Activated T-cell treated with anti-CD3 and anti-CD28 coated beads, Interleukin-2, amount 50 U/mL, for 24 hours (primary cell): ENCODE data around the gene CA6.
A peak's percentile ranks its signal among the peaks of the same experiment; 100 is the strongest.
"Not testable (repeated sequence)": the region's sequence is repeated elsewhere in the genome, so short reads cannot be mapped to it uniquely, and the experiment has no call there.

ENCODE experiments used
- DNase-seq: peaks from one replicate; pipeline ENCODE4 v3.0.0-alpha.2; 2020
- H3K27ac Mint-ChIP-seq: 2 replicates; pipeline ENCODE4 v1.8.0; 2020; ENCODE audit warnings: mild to moderate bottlenecking, mixed read lengths
- H3K27me3 Mint-ChIP-seq: 2 replicates; pipeline ENCODE4 v1.8.0; 2020; ENCODE audit warnings: mixed read lengths
- H3K36me3 Mint-ChIP-seq: 2 replicates; pipeline ENCODE4 v1.8.0; 2020; ENCODE audit warnings: low read depth, mixed read lengths
- H3K4me1 Mint-ChIP-seq: 2 replicates; pipeline ENCODE4 v1.8.0; 2020; ENCODE audit warnings: low read depth, mixed read lengths
- H3K4me3 Mint-ChIP-seq: 2 replicates; pipeline ENCODE4 v1.8.0; 2020; ENCODE audit warnings: mild to moderate bottlenecking, moderate library complexity, mixed read lengths
- H3K9me3 Mint-ChIP-seq: 2 replicates; pipeline ENCODE4 v1.8.0; 2020; ENCODE audit warnings: mixed read lengths

The CA6 gene

GRCh38 chr1:8993962-8994675, 48.5 kb downstream of the CA6 start:
- not testable (repeated sequence) for H3K27me3 Mint-ChIP-seq, H3K4me3 Mint-ChIP-seq, H3K9me3 Mint-ChIP-seq, H3K36me3 Mint-ChIP-seq, DNase-seq, H3K4me1 Mint-ChIP-seq, H3K27ac Mint-ChIP-seq

DNA sequence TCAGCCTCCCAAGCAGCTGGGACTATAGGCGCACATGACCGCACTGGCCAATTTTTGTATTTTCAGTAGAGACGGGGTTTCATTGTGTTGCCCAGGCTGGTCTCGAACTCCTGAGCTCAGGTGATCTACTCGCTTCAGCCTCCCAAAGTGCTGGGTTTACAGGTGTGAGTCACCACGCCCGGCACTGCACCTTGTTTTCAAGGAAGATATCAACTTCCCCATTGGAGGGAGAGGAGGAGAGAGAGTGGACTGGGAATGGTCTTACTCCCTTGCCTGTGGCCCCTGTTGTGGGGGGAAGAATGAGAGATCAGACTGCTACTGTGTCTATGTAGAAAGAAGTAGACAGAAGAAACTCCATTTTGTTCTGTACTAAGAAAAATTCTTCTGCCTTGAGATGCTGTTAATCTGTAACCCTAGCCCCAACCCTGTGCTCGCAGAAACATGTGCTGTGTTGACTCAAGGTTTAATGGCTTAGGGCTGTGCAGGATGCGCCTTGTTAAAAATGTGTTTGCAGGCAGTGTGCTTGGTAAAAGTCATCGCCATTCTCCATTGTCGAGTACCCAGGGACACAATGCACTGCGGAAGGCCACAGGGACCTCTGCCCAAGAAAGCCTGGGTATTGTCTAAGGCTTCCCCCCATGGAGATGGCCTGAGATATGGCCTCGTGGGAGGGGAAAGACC, 56.0 kb downstream of the CA6 start:
- not testable (repeated sequence) for H3K27ac Mint-ChIP-seq, H3K9me3 Mint-ChIP-seq, H3K27me3 Mint-ChIP-seq, H3K4me3 Mint-ChIP-seq, DNase-seq, H3K36me3 Mint-ChIP-seq
- H3K4me1 Mint-ChIP-seq: peaks cover 11% of the 10 kb centered on the region

DNA sequence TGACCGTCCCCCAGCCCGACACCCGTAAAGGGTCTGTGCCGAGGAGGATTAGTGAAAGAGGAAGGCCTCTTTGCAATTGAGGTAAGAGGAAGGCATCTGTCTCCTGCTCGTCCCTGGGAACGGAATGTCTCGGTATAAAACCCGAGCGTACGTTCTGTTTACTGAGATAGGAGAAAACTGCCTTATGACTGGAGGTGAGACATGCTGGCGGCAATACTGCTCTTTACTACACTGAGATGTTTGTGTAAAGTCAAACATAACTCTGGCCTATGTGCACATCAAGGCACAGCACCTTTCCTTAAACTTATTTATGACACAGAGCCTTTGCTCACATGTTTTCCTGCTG, 56.5 kb downstream of the CA6 start:
- not testable (repeated sequence) for H3K27me3 Mint-ChIP-seq, H3K4me3 Mint-ChIP-seq, H3K36me3 Mint-ChIP-seq, H3K27ac Mint-ChIP-seq, H3K9me3 Mint-ChIP-seq, DNase-seq
- peaks cover 11% of the 10 kb centered on the region for H3K4me1 Mint-ChIP-seq

GRCh38 chr1:9004031-9004699, 58.5 kb downstream of the CA6 start:
- Mint-ChIP-seq H3K36me3 (no peaks in the 10 kb centered on the region), H3K27ac (no peak overlapping the region), H3K27me3 (no peaks in the 10 kb centered on the region), H3K9me3 (no peaks in the 10 kb centered on the region), H3K4me3 (no peak overlapping the region), H3K4me1 (peaks cover 11% of the 10 kb centered on the region)
- DNase-seq: no peak

DNA sequence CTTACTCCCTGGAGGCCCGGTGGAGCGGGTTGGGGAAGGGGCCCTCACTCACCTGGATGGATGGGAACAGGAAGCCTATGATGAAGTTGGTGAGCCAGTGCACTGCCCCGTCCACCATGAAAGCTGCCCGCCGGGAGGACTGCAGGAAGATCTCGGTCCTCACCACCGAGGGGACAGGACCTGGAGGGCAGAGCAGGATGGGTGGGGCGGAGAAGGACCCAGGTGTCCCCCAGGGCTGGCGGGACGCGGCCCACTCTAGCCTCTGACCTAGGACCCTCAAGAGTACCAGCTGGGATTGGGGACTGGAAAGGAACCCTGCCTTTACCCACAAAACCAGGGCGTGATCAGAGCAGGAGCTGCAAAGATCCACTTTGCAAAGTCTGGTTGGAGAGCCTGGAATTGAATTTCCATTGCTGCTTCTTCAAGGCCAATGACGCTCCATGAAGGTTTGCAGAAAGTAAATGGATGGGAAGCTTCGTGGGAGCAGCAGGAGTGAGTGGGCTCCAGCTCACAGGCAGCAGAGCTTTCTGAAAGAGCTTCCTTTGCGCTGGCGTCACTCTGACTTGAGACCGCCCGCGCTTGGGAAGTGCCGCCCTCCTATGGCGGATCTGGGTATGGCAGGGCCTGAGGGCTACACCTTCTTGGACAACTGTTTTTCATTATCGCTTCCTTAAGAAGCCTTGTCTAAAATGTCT, 59.2 kb downstream of the CA6 start:
- Mint-ChIP-seq H3K36me3 (no peaks in the 10 kb centered on the region), H3K27me3 (no peaks in the 10 kb centered on the region), H3K4me3 (no peak overlapping the region), H3K4me1 (peaks cover 11% of the 10 kb centered on the region), H3K27ac (no peak overlapping the region), H3K9me3 (no peaks in the 10 kb centered on the region)
- peak; percentile 90 for DNase-seq

DNA sequence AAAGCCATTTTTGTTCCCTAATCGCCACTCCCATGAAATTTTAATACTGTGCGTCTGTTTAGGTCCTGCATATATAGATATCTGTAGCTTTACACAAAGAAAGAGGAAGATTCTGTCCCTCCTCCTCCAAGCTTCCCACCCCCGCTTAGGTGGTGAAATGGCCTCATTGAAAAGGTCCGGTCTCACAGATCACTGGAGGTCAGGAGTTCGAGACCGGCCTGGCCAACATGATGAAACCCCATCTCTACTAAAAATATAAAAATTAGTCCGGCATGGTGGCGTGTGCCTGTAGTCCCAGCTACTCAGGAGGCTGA, 59.7 kb downstream of the CA6 start:
- Mint-ChIP-seq H3K27me3 (no peaks in the 10 kb centered on the region), H3K4me1 (peaks cover 11% of the 10 kb centered on the region), H3K27ac (no peak overlapping the region)

GRCh38 chr1:9006956-9007615, 61.4 kb downstream of the CA6 start:
- Mint-ChIP-seq H3K36me3 (no peaks in the 10 kb centered on the region), H3K4me3 (no peak overlapping the region), H3K4me1 (peaks cover 11% of the 10 kb centered on the region), H3K27ac (no peak overlapping the region), H3K27me3 (no peaks in the 10 kb centered on the region), H3K9me3 (no peaks in the 10 kb centered on the region)
- DNase-seq: no peak

More for the DNA sequence above, 59.7 kb downstream of the CA6 start:
- no peak overlapping the region for H3K4me3 Mint-ChIP-seq
- H3K36me3 Mint-ChIP-seq: no peaks in the 10 kb centered on the region
- no peaks in the 10 kb centered on the region for H3K9me3 Mint-ChIP-seq
- no peak for DNase-seq

DNA sequence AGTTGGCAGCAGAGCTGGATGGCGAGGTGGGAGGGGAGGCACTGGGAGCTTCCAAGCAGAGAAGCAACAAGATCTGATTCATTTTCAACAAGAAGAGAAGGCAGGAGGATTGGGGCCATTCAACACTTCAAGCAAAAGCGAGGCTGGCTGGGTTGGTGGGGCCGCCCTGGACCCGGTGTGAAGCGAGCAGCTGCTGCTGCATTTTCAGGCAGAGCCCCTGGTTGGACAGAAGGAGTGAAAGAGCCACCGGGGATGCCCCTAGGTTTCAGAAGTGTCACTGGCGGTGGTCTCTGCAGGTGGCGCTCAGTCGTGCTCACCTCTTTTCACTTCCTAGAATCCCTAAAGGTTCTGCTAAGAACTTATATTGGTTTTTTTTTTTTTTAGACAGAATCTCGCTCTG, 62.6 kb downstream of the CA6 start:
- Mint-ChIP-seq H3K9me3 (no peaks in the 10 kb centered on the region), H3K27ac (no peak overlapping the region), H3K27me3 (peaks cover 3% of the 10 kb centered on the region), H3K4me1 (peaks cover 11% of the 10 kb centered on the region), H3K4me3 (no peak overlapping the region), H3K36me3 (no peaks in the 10 kb centered on the region)
- no peak for DNase-seq

DNA sequence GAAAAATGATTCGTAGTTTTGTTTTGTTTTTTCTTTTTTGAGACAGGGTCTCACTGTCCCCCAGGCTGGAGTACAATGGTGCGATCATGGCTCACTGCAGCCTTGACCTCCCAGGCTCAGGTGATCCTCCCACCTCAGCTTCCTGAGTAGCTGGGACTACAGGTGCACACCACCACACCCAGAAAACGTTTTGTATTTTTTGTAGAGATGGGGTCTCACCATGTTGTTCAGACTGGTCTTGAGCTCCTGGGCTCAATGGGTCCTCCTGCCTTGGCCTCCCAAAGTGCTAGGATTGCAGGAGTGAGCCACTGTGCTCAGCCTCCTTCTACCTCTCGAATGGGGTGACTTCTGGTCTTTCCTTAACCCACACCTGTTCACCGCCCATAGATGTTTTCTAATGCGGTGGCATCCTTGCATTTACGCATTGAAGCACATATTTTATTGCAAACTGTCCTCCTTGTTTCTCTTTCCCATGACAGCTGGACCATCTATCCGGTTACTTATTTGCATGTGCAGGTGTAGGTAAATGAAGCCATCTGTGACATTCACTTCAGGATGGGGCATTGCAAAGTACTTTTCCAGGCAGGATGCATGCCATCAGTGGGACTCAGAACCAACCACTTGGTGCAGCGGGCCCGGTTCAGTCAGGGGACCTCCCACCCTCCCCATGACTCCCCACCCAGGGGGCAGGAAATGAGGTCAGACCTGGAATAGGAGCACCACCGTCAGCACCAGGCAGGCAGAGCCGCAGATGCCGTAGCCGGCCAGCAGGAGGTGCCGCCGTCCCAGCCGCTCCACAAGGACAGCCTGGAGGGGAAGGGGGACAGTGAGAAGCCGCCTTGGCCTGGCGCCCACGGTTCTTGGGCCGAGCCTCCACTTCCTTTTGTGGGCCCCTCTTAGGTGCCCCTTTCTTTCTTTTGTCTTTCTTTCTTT, 64.0 kb downstream of the CA6 start:
- Mint-ChIP-seq H3K36me3 (no peaks in the 10 kb centered on the region), H3K27me3 (peaks cover 3% of the 10 kb centered on the region), H3K4me3 (no peak overlapping the region), H3K4me1 (peaks cover 6% of the 10 kb centered on the region), H3K9me3 (no peaks in the 10 kb centered on the region), H3K27ac (no peak overlapping the region)
- DNase-seq: peak; percentile 49

GRCh38 chr1:9010781-9011323, 65.2 kb downstream of the CA6 start:
- Mint-ChIP-seq H3K9me3 (no peaks in the 10 kb centered on the region), H3K27me3 (peaks cover 3% of the 10 kb centered on the region), H3K27ac (no peak overlapping the region), H3K4me1 (no peaks in the 10 kb centered on the region), H3K36me3 (no peaks in the 10 kb centered on the region), H3K4me3 (no peak overlapping the region)
- no peak for DNase-seq

GRCh38 chr1:9013819-9014218, 68.2 kb downstream of the CA6 start:
- Mint-ChIP-seq H3K4me1 (no peaks in the 10 kb centered on the region), H3K36me3 (no peaks in the 10 kb centered on the region), H3K4me3 (no peak overlapping the region), H3K9me3 (no peaks in the 10 kb centered on the region), H3K27ac (no peak overlapping the region), H3K27me3 (peaks cover 3% of the 10 kb centered on the region)
- DNase-seq: no peak

DNA sequence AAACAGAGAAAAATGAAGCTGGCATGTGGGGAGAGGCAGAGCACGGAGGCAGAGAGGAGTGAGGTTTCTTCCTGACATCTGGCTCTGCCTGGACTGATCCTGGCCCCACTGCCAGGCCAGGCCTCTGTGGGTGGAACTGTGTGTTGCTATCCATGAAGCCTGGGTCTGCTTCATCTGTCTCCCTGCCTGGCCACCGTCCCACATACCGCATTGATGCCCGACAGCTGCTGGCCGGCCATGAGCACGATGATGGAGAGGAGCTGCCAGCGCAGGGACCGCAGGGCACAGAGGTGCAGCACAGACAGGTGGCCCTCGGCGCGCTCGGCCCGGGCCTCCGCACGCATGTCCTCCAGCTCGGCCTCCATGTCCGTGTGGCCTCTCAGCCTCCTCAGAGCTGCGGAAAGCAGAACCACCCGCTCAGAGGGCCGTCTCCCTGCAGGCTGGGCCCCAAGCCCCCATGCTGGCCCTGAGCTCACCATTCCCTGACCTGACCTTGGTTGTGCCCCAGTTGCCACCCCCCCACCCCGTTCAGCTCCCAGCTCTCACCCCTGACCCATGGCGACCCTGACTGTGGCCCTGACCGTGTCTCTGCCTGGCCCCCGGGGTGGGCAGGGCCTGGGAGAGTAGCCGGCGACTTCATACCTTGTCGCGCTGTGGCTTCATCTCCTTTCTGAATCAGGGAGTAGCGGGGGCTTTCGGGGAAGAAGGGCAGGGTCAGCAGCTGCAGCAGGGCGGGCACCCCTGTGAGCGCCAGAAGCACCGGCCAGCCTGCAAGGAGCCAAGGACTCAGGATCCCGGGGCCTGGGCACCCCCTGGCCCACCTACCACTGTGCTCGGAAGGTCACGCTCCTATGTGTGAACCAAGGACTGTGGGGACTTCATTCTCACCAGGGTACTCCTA, 69.1 kb downstream of the CA6 start:
- Mint-ChIP-seq H3K27me3 (peaks cover 3% of the 10 kb centered on the region), H3K27ac (no peak overlapping the region), H3K36me3 (no peaks in the 10 kb centered on the region), H3K9me3 (no peaks in the 10 kb centered on the region), H3K4me3 (no peak overlapping the region), H3K4me1 (no peaks in the 10 kb centered on the region)
- DNase-seq: no peak

GRCh38 chr1:9016455-9016854, 70.8 kb downstream of the CA6 start:
- H3K27ac Mint-ChIP-seq: no peak overlapping the region

More at GRCh38 chr1:9016455-9016854, 70.8 kb downstream of the CA6 start:
- Mint-ChIP-seq H3K36me3 (no peaks in the 10 kb centered on the region), H3K9me3 (no peaks in the 10 kb centered on the region), H3K4me1 (no peaks in the 10 kb centered on the region), H3K27me3 (peaks cover 6% of the 10 kb centered on the region), H3K4me3 (no peak overlapping the region)
- no peak for DNase-seq
